ENCODE data around the gene AIPL1. TPM values are rescaled to one million over a fixed set of nuclear protein-coding genes. Genes with fewer than 3 reads are reported as not detected.

Gene AIPL1
- total and polyA plus RNA-seq, 12 donors = not detected

DNA sequence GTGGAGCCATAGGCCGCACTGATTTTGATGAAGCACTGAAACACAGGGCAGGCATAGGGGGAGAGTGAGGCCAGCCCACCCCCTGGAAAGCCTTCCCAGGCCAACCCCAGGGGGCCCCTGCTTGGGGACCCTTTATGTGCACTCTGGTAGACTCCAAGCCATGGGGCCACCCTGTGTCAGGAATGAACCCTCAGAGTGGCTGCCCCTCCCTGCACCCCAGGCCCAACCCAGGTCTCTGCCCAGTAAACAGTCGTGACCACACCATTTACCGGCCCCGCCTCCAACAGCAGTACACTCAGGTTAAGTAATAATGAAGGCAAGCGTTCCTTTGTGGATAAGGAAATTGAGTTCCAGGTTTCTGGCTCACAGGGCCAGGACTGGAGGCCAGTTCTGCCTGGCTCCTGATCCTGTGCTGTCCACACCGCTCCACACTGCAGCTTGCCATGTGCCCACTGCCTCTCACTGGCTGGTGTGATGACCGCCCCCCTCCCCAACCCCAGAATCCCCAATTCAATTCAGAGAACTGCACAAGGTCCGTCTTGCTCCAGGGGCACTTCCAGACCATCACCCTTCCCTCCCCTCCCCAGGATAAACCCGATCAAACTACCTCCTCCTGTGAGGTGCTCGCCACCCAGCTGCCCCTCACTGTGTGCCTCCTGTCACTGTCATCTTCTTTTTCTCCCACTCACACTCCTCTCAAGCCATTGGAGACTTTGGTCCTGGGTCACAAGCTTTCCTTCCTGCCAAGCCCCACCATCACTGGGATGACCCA lies 23.0 kb upstream of the AIPL1 start:
- TF ChIP-seq, protein P1, sequence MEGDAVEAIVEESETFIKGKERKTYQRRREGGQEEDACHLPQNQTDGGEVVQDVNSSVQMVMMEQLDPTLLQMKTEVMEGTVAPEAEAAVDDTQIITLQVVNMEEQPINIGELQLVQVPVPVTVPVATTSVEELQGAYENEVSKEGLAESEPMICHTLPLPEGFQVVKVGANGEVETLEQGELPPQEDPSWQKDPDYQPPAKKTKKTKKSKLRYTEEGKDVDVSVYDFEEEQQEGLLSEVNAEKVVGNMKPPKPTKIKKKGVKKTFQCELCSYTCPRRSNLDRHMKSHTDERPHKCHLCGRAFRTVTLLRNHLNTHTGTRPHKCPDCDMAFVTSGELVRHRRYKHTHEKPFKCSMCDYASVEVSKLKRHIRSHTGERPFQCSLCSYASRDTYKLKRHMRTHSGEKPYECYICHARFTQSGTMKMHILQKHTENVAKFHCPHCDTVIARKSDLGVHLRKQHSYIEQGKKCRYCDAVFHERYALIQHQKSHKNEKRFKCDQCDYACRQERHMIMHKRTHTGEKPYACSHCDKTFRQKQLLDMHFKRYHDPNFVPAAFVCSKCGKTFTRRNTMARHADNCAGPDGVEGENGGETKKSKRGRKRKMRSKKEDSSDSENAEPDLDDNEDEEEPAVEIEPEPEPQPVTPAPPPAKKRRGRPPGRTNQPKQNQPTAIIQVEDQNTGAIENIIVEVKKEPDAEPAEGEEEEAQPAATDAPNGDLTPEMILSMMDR (IDR thresholded peaks at IDR 0.05) = no peak
- TF ChIP-seq POLR2A (IDR thresholded peaks at IDR 0.05) = no peak
- H3K27ac ChIP-seq = peak overlapping the region; percentile 74 to 93 (median 87)
- DNase-seq = peak in 3 of 7 donors; percentile 50 to 70 (median 51)
- WGBS, 4 donors = 82 to 88% (median 85%) methylated on average over 10 of the region's 10 CpGs
- no peaks in the 10 kb centered on the region for H3K36me3 ChIP-seq (replicated peaks in 1 of 2)
- H3K4me1 ChIP-seq (replicated peaks in 1 of 2) = peaks cover 18 to 24% of the 10 kb centered on the region in 2 donors
- H3K9me3 ChIP-seq (replicated peaks in 1 of 3) = no peaks in the 10 kb centered on the region
- intact Hi-C loops (cut with DNase I) = no loop called here
- no peaks in the 10 kb centered on the region for H3K27me3 ChIP-seq
- H3K4me3 ChIP-seq = no peak overlapping the region

DNA sequence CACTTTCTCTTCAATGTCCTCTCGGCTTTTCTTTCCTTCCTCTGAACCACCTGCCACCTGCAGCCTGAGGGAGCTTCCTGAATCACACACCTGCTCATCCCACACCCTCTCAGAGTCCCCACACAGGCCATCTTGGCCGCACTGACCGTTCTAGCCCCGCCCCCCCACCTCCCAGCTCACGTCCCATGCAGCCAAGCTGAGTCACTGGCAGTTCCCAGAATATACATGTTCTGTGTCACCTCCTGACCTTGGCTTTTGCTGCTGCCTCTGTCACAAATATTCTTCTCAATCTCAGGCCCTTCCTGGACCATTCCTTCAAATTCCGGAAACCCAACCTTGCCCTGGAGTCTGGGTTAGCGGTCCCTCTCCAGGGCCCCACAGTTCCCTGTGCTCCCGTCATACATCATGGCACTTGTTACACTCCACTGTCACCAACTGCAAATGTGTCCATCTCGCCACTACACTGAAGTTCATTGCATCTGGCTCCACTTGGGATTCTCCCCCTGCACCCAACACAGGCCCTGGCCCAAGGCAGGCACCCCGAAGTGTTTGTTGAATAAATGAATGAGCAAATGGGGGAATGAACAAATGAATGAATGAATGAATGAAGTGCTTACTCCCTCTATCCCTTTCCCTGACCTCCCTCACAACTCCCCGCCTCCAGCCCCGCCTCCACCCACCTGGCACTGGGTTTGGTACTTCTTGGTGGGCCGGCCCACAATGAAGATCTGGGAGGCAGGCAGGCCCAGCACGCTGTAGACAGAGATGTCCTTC lies 22.2 kb upstream of the AIPL1 start:
- DNase-seq = peak; percentile 89 to 96 (median 94)
- Histone ChIP-seq H3K27ac (peak overlapping the region; percentile 74 to 93 (median 87)), H3K4me3 (no peak overlapping the region), H3K4me1 (replicated peaks in 1 of 2) (peaks cover 18 to 24% of the 10 kb centered on the region in 2 donors), H3K9me3 (replicated peaks in 1 of 3) (no peaks in the 10 kb centered on the region), H3K27me3 (no peaks in the 10 kb centered on the region), H3K36me3 (replicated peaks in 1 of 2) (no peaks in the 10 kb centered on the region)
- 52 to 60% (median 55%) methylated on average over 14 of the region's 14 CpGs for WGBS, 4 donors
- intact Hi-C loops (cut with DNase I) = no loop called here
- TF ChIP-seq, protein P1 (IDR thresholded peaks at IDR 0.05) = no peak

DNA sequence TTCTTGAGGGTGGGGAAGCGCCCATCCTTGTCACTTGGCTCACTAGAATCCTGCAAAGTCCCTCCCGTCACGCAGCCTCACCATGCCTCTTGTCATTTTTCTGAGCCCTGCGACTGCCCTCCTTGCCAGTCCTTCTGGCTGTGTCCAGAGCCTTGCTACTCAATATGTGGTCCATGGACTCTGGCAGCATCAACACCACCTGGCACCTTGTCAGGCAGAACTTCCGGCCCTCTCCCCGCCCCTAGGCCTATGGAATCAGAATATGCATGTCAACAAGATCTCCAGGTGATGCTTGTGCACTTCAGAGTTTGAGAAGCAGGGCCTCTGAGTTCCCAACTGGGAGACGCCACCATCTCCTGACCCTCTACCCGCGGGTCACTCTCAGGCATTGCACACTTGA lies 21.4 kb upstream of the AIPL1 start:
- 87 to 92% (median 89%) methylated on average over 9 of the region's 9 CpGs for WGBS, 4 donors
- H3K9me3 ChIP-seq (replicated peaks in 1 of 3) = no peaks in the 10 kb centered on the region
- H3K27ac ChIP-seq = peak overlapping the region in 3 of 5 donors; percentile 87 to 93 (median 92)
- TF ChIP-seq POLR2A (IDR thresholded peaks at IDR 0.05) = no peak
- TF ChIP-seq, protein P1 (IDR thresholded peaks at IDR 0.05) = no peak
- intact Hi-C loops (cut with DNase I) = no loop called here
- no peaks in the 10 kb centered on the region for H3K36me3 ChIP-seq (replicated peaks in 1 of 2)
- H3K4me3 ChIP-seq = no peak overlapping the region
- H3K4me1 ChIP-seq (replicated peaks in 1 of 2) = peaks cover 18 to 24% of the 10 kb centered on the region in 2 donors
- H3K27me3 ChIP-seq = no peaks in the 10 kb centered on the region
- DNase-seq = no peak

DNA sequence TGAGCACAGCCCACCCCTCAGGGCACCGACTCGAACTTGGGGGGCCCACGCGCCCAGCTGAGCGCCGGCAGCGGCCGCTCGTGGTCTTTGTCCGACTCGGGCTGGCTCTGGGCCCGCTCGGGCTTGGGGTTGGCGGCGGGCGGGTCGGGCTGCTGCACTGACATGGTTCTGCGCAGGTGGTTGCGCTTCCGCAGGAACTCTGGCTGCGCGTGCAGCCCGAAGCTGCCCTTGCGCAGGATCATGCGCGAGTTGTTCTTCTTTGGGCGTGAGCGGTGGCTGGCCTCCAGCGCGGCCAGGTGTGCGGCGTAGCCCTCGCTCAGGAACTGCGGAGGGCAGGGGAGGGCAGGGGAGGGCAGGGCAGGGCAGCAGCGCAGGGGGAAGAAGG lies 20.4 kb upstream of the AIPL1 start:
- Histone ChIP-seq H3K27me3 (no peaks in the 10 kb centered on the region), H3K4me3 (no peak overlapping the region), H3K9me3 (replicated peaks in 1 of 3) (no peaks in the 10 kb centered on the region), H3K27ac (peak overlapping the region in 1 of 5 donors; percentile 40), H3K4me1 (replicated peaks in 1 of 2) (peaks cover 18 to 24% of the 10 kb centered on the region in 2 donors), H3K36me3 (replicated peaks in 1 of 2) (no peaks in the 10 kb centered on the region)
- no peak for DNase-seq
- no peak for TF ChIP-seq POLR2A (IDR thresholded peaks at IDR 0.05)
- TF ChIP-seq, protein P1 (IDR thresholded peaks at IDR 0.05) = no peak
- WGBS, 4 donors = 37 to 77% (median 53%) methylated on average over 6 to 35 of the region's 35 CpGs
- intact Hi-C loops (cut with DNase I) = no loop called here
